ENCODE results near the gene PTMS.

Gene PTMS

GRCh38 chr12:6791931-6792520 lies 25.9 kb downstream of the PTMS start:
- no peak for DNase-seq

GRCh38 chr12:6792522-6793201 lies 26.5 kb downstream of the PTMS start:
- DNase-seq: no peak

- no peak for DNase-seq
These were observed 28.9 kb downstream of the PTMS start for GRCh38 chr12:6795088-6795487.

DNA sequence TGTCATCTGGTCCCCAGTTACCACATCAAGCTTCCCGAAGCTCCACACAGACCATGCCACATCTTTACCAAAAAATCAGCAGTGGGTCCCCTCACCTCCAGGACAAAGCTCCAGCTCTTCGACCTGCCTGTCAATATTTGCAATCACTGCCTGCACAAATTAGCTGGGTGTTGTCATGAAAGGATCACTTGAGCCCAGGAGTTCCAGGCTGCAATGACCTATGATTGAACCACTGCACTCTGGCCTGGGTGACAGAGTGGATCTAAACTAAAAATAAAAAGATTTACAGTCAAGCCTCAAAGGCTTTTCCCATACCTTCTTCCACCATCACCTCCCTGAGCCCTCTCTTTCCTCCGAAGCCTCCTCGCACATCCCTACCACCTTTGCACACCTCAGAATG lies 30.4 kb downstream of the PTMS start:
- DNase-seq: no peak

GRCh38 chr12:6799147-6799546 lies 33.0 kb downstream of the PTMS start:
- no peak for DNase-seq

GRCh38 chr12:6807170-6807569 lies 41.0 kb downstream of the PTMS start:
- DNase-seq: no peak

GRCh38 chr12:6809056-6809455 lies 42.9 kb downstream of the PTMS start:
- no peak for DNase-seq

GRCh38 chr12:6810758-6811157 lies 44.6 kb downstream of the PTMS start:
- DNase-seq: no peak

DNA sequence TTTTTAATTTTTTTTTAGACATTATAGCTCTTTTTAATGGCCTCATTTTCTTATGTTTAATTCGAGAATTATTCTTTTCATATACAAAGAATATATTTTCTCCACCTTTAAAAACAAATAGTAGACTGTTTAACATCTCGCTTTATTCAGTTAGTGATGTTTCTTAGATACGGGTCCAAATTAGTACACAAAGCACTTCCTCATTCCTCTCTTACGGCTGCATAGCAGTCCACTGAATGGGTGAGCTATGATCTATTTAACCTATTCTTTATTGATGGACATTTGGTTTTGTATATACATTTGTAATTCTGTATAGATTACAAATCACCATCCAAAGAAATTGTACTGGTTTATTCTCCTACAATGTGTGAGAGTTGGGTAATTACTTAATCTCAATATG lies 47.2 kb downstream of the PTMS start:
- no peak for DNase-seq

DNA sequence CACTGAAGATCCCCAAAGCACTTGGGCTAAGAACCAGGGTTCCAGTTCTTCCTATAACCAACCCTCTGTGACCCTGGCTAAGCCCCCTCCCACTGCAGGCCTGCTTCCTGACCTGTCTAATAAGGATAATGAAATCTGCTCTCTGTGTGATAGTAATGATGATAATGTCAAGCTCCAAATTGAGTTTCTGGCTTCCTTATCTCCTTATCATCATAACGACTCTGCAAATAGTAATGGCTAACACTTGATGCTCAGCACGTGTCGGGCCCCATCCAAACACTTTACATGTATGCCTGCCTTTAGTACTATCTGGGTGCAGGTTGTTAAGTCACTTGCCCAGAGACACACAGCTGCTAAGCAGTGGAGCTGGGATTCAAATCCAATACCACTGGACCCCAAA lies 50.4 kb downstream of the PTMS start:
- no peak for DNase-seq

DNA sequence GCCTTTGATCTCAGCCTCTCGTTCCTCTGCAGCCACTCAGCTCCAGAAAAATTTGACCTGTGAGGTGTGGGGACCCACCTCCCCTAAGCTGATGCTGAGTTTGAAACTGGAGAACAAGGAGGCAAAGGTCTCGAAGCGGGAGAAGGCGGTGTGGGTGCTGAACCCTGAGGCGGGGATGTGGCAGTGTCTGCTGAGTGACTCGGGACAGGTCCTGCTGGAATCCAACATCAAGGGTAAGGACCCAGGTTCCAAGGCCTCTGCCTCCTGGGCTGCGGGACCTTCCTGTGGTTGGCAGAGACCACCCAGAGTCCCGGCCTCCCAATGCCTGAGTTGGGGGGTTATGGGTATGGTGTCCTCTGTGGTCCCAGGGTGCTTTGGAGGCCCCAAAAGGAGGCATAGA lies 50.9 kb downstream of the PTMS start:
- DNase-seq: no peak

- no peak for DNase-seq
These were observed 51.5 kb downstream of the PTMS start for GRCh38 chr12:6817662-6818157.

DNA sequence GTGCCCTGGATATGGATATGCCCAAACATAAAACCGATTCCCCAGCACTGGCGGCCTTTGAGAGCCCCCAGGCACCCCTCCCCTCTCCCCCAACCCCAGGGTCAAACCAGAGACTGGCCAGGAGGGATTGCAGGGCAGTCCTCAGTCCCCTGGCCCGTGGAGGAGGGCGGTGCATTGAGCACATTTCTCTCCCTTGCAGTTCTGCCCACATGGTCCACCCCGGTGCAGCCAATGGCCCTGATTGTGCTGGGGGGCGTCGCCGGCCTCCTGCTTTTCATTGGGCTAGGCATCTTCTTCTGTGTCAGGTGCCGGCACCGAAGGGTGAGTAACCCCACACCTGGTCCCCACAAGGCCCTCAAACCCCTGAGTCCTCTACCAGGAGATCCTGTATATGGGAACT lies 52.1 kb downstream of the PTMS start:
- DNase-seq: no peak

DNA sequence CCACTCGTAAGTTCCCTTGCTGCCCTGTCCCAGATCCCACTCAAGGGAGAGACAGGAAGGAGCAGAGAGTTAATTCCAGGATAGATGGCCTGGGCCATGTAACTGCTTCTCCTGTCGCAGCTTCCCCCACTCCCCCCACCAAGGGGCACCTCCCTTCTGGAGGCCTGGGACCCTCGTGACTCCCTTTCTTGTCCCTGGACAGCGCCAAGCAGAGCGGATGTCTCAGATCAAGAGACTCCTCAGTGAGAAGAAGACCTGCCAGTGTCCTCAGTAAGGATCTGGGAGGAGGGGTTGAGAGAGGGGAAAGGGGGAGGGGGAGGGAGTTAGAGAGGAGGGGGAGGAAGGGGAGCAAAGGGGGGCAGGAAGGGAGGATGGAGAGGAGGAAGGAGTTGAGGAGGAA lies 52.5 kb downstream of the PTMS start:
- no peak for DNase-seq

DNA sequence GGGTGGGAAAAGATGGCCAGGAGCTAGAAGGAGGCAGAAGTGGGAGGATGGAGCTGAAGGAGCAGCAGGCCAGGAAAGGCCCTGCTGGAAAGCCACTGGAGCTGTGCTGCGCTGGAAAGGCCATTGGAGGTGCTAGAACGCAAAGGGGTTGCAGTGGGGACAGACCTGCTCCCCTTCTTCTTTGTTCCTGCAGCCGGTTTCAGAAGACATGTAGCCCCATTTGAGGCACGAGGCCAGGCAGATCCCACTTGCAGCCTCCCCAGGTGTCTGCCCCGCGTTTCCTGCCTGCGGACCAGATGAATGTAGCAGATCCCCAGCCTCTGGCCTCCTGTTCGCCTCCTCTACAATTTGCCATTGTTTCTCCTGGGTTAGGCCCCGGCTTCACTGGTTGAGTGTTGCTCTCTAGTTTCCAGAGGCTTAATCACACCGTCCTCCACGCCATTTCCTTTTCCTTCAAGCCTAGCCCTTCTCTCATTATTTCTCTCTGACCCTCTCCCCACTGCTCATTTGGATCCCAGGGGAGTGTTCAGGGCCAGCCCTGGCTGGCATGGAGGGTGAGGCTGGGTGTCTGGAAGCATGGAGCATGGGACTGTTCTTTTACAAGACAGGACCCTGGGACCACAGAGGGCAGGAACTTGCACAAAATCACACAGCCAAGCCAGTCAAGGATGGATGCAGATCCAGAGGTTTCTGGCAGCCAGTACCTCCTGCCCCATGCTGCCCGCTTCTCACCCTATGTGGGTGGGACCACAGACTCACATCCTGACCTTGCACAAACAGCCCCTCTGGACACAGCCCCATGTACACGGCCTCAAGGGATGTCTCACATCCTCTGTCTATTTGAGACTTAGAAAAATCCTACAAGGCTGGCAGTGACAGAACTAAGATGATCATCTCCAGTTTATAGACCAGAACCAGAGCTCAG lies 53.2 kb downstream of the PTMS start:
- no peak for DNase-seq

DNA sequence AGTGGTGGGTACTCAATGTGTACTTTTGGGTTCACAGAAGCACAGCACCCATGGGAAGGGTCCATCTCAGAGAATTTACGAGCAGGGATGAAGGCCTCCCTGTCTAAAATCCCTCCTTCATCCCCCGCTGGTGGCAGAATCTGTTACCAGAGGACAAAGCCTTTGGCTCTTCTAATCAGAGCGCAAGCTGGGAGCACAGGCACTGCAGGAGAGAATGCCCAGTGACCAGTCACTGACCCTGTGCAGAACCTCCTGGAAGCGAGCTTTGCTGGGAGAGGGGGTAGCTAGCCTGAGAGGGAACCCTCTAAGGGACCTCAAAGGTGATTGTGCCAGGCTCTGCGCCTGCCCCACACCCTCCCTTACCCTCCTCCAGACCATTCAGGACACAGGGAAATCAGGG lies 54.0 kb downstream of the PTMS start:
- no peak for DNase-seq
